Raji (cell line): ENCODE results near the gene ZNF366.

Experiments used
- POLR2A ChIP-seq: IDR thresholded peaks from 2 replicates; pipeline ENCODE4 v1.6.1; 2011; ENCODE audit warnings: low read depth, low read length, control low read depth; ENCODE audit not compliant: insufficient read depth

The ZNF366 gene, protein sequence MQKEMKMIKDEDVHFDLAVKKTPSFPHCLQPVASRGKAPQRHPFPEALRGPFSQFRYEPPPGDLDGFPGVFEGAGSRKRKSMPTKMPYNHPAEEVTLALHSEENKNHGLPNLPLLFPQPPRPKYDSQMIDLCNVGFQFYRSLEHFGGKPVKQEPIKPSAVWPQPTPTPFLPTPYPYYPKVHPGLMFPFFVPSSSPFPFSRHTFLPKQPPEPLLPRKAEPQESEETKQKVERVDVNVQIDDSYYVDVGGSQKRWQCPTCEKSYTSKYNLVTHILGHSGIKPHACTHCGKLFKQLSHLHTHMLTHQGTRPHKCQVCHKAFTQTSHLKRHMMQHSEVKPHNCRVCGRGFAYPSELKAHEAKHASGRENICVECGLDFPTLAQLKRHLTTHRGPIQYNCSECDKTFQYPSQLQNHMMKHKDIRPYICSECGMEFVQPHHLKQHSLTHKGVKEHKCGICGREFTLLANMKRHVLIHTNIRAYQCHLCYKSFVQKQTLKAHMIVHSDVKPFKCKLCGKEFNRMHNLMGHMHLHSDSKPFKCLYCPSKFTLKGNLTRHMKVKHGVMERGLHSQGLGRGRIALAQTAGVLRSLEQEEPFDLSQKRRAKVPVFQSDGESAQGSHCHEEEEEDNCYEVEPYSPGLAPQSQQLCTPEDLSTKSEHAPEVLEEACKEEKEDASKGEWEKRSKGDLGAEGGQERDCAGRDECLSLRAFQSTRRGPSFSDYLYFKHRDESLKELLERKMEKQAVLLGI

DNA sequence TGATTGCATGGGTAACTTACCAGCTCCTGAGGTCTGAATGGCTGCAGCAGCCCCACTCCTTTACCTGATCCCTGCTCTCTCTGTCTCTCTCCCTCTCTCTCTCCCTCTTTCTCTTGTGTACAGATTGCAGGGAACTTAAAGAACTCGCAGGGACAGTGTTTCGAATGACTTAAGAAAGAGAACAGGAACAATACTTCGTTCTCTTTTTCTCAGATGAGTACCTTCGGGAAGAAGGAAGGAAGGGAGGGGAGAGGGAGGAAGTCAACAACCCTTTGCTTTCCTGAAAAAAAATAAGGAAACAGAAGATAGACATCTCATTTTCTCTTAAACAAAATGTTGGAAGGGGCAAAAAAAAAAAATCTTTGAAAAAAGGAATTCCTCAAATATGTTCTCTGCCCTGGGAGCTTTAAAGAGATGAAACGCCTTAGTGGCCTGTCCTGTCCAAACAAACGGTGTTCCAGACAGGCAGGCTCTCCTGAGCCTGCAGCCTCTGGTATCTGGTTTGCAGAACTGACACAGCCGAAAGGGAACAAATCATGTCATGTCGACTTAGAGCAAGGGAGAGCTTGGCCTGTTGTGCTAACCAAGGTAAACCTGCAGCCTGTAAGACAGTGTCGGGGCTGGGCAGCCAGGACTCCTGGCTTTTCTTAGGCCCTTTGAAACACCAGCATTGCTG is at the start of gene ZNF366:
TSS of gene ZNF366 (minus strand) at position 180 of the 676 bp plus-strand sequence. CDS start 45,914 bp downstream, outside the sequence.
- TF ChIP-seq POLR2A, result no peak

DNA sequence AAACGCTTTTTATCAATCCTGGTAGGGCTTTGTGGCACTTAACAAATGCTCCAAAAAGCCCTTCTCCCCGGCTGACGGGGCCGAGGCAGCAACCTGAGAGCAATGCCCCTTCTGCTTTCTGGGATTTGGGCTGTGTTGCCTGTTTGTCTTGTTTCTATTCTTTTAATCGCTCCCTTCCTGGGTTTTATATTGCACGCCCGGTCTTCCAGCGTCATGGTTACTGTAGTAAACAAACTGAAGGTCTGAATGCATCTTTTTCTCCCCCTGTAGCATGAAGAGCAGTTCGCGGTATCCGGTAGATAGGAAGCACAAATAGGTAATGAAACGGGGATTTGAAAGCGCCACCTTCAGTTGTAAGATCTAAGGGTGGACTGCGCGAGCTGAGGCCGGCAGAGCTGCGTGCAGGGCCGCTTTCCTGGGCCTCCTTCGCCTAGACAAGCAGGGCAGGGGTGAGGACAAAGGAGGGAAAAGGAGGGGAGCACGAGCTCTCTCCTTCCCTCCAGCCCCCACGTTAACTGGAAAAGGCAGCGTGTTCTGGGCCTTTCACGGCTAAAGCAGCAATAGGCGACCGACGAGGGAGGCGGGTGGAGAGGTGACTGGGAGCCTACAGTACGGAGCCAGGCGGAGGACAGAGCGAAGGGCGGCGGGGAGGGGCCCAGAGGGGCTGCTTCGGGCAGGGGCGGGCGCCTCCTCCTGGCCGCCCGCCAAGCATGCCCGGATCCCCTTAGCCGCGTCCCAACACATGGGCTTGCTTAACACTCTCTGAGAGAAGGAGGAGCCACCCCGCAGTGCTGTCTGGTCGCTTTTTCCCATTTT is 49.3 kb upstream of the ZNF366 start:
- no peak for TF ChIP-seq POLR2A

DNA sequence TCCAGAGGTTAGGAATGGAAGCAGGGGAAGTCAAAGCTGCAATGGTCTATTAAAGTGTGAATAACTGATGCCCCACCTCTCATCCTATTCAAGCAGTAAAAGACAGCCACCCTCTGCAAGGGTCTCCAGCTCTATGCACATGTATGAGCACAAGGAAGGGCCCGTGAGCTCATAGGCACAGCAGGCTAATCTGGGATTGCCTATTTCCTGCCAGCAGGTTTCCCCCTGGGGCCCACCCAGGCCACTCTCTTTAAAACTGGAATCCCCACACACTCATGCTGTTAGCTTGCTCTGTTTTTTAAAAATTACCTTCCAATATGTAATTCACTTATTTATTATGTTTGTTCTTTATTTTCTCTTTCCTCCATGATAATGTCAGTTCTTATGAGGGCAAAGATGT is 48.7 kb upstream of the ZNF366 start:
- TF ChIP-seq POLR2A, result no peak

DNA sequence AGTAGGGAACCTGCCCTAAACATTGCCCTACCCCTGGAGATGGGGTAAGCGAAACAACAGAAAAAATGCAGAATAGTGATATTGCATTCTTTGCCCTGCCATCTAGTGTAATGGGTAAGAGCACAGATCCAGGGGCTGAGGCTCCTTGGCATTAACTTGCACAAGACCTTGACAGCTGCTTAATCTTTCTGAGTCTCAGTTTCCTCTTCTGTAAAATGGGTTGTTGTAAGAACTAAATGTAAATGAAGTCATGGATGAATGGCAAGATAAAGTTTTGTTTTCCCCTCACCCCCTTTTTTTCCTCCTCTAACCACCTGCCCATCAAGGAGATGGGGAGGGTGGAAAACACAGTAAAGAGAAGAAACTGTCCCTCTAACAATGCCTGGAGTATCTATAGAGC is 47.7 kb upstream of the ZNF366 start:
- TF ChIP-seq POLR2A, result no peak

DNA sequence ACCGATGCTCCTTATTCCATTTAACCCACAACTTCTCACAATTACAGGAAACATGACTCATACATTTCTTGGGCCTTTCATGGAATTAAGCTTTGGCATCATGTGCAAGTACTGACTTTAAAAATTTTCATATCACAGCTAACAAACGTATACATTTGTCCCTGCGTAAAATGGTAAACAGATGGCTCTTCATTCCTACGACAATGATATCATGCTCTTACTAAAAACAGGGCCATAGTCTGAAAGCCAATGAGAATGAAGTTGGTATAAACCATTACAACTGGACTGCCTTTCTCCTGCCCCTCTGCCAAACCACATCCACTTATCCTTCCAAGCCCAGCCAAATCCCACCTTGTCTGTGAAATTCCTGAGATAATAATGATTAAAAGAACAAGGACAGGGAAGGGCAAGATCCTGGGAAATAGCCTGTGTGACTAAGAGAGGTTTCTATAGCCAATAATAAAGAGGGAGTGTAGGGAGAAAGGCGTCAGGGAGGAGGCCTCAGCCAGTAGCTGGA is 44.9 kb upstream of the ZNF366 start:
- TF ChIP-seq POLR2A, result no peak

DNA sequence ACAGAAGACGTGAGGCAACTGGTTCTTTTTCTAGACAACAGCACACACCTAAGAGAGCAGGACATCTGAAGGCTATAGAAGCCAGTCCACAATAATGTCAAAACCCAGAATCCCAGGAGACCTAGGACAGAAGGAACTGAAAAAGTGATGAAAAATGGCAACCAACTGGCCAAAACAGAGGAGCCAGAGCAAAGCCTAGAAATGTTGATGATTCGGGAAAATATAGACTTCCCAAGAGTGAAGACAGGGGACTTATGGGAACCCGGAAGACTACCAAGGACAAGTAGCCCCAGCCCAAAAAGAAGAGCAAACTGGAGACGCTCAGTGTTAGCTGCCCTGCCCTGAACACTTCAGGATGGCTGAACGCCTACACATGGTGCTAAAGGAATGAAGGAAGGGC is 43.4 kb upstream of the ZNF366 start:
- TF ChIP-seq POLR2A, result no peak

DNA sequence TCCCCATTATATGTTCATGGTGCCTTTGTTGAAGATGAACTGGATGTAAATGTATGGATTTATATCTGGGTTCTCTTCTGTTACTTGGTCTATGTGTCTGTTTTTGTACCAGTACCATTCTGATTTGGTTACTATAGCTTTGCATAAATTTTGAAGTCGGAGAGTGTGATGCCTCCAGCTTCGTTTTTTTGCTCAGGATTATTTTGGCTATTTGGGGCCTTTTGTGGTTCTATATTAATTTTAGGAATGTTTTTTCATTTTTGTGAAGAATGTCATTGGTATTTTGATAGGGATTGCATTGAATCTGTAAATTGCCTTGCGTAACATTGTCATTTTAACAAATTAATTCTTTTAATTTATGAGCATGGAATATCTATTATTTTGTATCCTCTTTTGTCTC is 36.6 kb upstream of the ZNF366 start:
- TF ChIP-seq POLR2A, result no peak

DNA sequence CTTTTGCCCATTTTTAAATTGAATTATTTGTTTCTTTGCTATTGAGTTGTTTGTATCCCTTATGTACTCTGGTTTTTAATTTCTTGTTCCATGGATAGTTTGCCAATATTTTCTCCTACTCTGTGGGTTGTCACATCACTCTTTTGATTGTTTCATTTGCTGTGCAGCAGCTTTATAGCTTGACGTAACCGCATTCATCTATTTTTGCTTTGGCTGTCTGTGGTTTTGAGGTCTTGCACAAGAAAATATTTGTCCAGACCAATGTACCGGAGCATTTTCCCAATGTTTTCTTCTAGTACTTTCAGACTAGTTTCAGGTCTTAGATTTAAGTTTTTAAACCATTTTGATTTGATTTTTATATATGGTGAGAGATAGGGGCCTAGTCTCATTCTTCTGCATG is 36.2 kb upstream of the ZNF366 start:
- TF ChIP-seq POLR2A, result no peak

DNA sequence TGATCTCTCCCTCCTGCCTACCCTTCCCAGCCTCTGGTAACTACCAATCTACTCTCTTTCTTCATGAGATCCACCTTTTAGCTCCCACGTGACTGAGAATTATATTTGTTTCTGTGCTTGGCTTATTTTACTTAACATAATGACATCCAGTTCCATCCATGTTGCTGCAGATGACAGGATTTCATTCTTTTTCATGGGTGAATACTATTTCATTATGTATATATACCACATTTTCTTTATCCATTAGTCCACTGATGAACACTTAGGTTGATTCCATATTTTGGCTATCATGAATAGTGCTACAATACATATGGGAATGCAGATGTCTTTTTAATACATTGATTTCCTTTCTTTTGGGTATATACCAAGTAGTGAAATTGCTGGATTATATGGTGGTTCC is 35.5 kb upstream of the ZNF366 start:
- TF ChIP-seq POLR2A, result no peak

DNA sequence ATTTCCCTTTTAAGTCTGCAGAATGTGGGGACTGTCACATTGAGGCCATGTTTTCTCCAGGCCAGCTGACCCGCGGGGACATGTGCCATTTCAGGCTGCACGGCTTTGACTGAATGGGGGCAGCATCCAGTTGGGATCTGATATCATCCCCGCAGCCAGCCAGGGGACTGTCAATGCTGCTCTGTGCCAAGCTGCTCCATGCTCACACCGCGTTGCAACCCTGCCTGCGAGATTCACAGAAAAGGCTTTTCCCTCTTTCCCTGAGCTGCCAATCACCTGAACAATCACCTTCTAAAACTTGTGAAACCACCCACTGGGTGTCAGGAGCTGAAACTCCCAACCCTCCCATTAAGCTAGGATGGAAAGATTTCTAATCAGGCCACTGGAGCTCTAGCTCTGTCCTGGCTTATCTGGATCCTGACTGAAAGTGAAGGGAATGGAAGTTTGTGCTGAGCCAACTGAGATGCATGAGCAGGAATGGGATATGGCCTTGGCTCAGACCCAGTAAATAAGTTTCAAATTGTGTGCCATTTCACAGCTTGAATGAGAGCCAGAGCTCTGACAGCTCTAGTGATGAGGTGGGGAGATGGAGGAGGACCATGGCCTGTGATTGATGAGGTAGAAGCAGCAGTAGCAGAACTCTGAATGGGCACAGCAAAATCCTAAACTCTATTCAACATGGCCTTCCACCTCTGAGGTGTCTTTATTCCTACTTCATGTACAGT is 34.5 kb upstream of the ZNF366 start:
- TF ChIP-seq POLR2A, result no peak

DNA sequence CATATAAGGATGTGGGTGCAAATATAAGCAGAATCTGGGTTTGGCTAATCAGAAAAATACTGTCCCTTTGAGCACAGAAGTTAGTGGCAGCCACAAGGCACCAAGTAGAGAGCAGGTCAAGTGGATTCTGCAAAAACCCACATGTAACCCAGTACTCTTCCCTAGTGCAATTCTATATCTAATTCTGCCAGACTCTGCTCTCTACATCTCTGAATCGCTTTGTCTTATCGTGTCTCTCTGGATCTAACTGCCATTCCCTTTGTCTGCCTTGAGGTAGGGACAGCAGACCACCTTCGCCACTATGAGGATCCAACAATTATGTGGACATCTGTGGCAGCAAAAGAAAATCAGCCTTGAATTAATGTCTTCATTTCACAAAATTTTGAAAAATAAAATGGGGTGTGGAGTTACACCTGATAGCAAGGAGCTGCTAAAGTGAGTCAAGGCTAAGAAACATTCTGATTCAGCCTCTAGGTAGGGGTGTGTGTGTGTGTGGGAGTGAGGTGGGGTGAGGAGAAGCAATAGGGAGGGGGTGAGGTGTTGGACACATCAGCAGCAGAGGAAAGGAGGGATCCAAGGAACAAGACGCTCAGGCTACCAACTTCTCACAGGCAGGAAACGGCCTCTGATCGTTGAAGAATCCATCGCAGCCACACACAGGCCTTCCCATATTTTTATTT is 33.7 kb upstream of the ZNF366 start:
- TF ChIP-seq POLR2A, result no peak

DNA sequence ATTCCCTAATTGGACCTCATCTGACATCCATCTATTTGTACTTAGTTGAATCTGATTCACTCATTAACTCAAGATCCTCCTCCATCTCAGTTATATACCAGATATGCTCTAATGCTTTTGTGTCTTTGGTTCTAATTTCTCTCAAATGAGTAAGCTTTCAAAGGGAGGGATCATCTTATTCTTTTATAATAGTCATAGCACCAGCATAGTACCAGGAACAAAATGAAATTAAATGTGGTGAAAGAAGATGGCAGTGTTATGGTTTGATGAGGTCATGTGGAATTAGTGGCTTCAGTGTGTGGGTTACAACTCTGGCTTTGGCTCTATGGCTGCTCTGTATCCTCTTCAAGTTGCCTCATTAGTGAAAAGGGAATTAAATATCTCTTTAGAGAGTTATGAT is 32.5 kb upstream of the ZNF366 start:
- no peak for TF ChIP-seq POLR2A

DNA sequence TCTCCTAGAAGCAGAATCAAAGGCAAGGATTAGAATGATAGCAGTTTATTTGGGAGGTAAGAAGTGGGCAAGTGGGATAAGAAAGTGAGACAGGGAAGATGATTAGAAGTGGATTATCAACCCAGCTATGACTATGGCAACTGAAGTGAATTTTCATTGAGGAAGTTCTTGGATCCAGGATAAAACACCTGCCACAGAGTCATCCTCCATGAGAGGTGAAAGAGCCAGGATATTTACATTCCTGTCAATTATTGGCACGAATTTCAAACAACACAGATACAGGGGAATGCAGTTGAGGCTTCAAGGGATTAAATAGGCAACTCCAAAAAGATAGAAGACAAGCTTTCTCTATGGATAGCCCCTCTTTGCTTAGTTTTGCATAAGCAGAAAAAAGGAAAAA is 31.8 kb upstream of the ZNF366 start:
- no peak for TF ChIP-seq POLR2A

DNA sequence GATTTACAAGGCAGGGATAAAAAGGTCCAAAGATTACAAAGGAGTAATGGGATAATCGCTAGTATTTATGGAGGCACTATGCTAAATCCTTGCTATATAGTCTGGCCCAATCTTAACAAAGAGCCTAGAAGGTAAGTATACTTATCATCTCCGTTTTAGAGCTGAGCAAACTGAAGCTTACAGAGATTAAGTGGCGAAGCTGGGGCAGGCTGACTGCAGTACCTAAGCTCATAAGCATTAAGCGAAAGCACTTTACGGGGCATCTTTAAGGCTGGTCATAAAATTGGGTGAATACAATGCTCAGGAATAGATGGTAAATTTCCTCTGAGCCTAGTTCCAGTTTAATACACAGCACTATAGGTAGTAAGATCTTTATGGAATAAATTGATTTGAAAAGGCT is 30.0 kb upstream of the ZNF366 start:
- TF ChIP-seq POLR2A, result no peak
